HG03521 (cell line): ENCODE results near the gene PALB2.

Experiments used
- ATAC-seq: cut with Tn5 transposase; IDR thresholded peaks from one replicate; pipeline ENCODE4 v1.9.1; 2021; ENCODE audit warnings: mild to moderate bottlenecking, moderate library complexity; ENCODE audit not compliant: unreplicated experiment

PALB2 gene

DNA sequence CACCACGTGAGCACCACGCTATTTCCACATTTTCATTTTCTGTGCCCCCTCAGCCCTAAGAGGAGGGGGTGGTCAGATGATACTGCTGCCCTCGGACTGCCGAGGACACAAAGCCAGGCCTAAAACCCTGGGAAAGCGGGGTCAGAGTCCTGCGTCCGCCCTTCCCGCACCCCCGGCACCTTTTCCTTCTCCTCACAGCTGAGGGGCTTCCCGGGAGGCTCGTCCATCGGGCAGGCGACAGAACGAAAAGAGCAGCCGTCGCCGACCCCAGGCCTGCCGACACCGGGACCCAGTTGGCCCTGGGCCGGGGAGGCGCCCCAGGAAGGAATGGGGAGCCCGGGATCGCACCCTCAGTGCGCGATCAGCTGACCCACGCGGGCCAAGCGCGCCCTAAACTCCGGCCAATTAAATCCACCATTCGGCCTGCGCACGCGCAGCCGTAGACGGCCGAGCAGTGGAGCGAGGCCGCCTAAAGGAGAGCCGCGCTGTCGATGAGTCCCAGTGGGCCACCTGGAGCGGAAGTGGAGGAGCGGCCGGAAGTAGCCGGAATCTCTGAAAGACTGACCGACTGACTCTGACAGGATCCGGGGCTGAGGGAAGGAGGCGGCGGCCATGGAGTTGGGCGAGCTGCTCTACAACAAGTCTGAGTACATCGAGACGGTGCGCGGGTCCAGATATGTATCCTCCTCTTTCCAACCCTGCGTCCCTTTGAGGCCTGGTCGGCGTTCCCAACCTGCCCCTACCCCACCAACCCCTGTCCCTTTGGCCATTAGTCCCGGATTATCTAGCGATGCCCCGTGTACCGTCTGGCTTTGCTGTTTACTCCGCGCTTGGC, at the start of gene PALB2, which contains the start of gene DCTN5:
PALB2 (minus strand) TSS at position 380 of the 835 bp plus-strand sequence; CDS start at position 227, 153 bp downstream.
DCTN5 (plus strand) TSS at position 536 of the 835 bp plus-strand sequence; CDS start at position 613, 77 bp downstream.
- peak; percentile 94 for ATAC-seq

DNA sequence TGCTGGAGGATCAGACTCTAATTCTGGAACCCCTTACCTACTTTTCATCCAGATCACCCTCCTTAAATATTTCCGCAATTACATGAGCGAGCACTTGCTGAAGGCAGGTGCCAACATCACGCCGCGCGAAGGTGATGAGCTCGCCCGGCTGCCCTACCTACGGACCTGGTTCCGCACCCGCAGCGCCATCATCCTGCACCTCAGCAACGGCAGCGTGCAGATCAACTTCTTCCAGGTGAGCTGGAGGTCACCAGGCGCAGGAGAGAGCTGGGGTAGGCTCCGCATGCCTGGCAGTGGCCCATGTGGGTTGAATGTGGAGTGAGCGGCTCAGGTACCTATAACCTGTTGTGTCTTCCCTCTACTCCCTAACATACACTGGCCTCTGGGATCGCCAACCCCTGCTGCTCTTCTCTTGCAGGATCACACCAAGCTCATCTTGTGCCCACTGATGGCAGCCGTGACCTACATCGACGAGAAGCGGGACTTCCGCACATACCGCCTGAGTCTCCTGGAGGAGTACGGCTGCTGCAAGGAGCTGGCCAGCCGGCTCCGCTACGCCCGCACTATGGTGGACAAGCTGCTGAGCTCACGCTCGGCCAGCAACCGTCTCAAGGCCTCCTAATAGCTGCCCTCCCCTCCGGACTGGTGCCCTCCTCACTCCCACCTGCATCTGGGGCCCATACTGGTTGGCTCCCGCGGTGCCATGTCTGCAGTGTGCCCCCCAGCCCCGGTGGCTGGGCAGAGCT, 48.5 kb upstream of the PALB2 start:
- no peak for ATAC-seq

DNA sequence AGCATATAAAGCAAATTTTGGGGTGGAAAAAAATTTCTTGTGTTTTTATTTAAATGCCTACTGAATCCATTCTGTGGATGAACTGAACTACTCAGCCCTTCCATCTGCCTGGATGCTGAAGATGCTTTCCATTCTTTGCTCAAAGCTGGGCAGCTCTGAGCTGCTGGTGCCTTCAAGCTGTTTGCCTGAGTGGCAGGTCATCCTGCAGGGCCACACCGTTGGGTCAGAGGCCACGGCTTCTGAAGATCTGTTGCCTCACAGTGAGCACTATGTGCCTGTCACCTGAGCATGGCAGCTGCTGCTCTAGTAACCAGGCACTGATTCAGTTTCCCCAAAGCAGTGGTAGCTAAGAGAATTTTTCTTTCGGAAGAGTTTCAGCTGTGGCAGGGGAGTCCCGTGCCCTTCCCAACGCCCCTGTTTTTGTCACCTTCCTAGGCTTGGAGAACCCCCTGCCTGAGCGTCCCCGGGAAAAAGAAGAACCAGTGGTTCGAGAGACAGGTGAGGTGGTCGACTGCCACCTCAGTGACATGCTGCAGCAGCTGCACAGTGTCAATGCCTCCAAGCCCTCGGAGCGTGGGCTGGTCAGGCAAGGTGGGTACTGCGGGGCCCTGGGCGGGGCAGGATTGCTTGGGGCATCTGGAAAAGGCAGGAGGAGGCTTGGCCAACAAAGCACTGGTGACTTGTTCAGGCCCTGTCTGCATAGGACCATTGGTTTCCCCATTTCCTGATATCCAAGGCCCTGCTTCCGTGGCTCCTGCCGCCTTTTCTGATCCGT, 46.1 kb upstream of the PALB2 start:
- no peak for ATAC-seq

DNA sequence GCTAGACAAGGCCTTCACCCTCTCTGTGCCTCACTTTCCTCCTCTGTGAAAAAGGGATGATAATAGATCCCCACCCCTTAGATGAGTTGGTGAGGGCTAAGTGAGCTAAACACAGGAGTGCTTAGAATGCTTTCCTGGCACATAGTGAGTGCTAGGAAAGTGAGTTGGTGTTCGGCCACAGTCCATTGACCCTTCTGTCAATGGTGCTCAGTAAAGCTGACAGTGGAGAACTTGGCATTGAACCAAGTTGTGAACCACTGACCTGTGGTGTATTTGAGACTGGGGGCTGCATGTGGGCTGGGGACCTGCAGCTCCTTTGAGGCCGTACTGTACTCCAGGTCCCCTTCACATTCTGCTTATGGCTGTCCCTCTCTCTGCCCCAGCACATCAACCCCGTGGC, 42.4 kb upstream of the PALB2 start:
- no peak for ATAC-seq

DNA sequence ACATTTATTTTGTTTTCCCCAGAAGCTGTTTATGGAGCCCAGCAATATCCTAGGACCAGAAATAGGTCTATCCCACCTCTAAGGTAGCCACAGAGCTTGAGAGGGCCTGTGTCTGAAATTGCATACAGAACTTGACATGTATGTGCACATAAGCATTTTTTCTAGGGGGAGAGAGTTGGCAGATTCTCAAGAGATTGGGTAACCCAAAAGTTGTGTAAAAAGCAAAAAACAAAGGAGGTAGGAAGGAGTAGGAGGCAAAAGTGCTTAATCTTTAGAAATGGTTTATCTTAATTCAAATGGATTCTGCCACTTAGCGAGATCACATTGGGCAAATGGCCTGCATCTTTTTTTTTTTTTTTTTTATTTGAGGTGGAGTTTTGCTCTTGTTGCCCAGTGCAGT, 41.1 kb upstream of the PALB2 start:
- ATAC-seq: no peak

DNA sequence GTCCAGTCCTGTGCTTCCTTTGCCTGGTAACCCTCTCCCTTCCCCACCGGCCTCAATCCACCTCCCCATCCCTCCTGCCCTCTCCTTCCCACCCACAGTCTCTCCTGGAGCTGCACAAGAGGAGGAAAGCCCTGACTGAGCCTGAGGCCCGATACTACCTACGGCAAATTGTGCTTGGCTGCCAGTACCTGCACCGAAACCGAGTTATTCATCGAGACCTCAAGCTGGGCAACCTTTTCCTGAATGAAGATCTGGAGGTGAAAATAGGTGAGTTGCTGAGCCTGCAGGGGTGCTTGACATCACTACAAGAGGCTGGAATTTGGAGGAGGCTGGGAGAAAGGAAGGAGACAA, 38.9 kb upstream of the PALB2 start:
- no peak for ATAC-seq

DNA sequence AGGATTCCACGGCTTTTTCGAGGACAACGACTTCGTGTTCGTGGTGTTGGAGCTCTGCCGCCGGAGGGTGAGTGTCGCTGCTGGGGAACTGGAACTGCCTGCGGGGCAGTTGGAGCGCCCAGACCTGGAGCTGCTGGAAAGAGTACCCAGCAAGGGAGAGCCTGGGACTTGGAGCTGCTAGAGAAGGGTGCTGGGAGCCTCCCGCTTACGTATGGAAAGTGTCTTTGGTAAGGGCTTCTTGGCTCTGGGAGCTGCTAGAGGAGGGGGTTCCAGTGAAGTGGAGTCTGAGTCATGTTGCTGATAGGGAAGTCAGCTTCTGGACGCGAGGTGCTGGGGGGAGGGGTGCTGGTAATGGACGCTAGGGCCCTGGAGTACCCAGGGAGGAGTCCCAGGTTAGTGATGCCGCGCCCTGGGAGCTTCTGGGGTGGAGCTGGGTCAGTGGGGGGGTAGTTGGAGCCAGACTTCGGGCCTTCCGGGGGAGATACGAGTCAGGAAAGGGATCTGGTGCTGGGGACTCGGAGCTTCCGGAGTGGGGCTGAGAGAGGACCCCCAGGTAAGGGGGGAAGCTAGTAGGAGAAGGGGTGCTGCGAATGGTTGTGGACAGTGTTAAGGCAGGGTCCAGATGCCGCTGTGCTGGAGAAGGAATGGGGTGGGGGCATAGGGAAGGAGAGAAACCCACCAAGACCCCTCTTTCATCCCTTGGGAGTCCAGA, 38.3 kb upstream of the PALB2 start:
- ATAC-seq: no peak

DNA sequence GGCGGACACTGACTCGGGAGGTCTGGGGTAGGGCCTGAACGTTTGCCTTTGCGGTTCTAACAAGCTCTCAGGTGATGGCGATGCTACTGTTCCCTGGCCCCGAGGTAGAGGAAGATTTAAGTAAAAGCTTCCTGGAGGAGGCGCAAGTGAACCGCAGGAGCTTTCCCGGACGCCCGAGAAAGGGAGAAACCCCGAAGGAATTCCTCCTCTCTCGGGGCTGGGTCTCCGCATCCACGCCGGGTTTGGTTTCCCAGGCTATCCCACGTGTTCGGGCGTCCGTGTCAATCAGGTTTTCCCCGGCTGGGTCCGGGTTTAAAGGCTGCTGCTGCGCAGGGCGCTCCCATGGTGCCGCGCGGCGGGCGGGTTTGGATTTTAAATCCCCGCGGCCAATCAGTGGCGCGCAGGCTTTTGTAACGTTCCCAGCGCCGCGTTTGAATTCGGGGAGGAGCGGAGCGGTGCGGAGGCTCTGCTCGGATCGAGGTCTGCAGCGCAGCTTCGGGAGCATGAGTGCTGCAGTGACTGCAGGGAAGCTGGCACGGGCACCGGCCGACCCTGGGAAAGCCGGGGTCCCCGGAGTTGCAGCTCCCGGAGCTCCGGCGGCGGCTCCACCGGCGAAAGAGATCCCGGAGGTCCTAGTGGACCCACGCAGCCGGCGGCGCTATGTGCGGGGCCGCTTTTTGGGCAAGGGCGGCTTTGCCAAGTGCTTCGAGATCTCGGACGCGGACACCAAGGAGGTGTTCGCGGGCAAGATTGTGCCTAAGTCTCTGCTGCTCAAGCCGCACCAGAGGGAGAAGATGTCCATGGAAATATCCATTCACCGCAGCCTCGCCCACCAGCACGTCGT, 37.5 kb upstream of the PALB2 start, which contains the start of gene PLK1:
PLK1 (plus strand) TSS at position 460 of the 844 bp plus-strand sequence; CDS start at position 504, 44 bp downstream.
- ATAC-seq: peak; percentile 88

DNA sequence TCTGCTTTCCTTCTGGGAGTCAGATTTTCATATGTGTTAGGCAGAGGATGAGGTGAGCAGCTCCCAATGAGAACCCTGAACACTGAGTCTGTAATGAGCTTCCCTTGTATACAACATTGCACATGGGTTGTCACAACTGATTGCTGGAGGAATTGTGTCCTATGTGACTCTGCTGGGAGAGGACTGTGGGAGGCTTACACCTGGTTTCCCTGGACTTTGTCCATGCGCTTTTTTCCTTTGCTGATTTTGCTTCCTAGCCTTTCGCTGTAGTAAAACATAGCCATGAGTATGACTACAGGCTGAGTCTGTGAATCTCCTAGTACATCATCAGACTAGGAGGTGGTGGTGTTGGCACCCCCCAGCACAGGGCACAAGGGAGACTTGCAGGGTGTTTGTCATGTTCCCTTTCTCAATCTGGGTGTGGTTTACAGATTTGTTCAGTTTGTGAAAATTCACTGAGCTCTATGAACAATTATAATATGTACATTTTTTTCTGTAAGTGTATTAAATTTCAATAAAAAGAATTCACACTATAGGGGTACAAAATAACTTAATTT, 35.9 kb upstream of the PALB2 start:
- no peak for ATAC-seq

DNA sequence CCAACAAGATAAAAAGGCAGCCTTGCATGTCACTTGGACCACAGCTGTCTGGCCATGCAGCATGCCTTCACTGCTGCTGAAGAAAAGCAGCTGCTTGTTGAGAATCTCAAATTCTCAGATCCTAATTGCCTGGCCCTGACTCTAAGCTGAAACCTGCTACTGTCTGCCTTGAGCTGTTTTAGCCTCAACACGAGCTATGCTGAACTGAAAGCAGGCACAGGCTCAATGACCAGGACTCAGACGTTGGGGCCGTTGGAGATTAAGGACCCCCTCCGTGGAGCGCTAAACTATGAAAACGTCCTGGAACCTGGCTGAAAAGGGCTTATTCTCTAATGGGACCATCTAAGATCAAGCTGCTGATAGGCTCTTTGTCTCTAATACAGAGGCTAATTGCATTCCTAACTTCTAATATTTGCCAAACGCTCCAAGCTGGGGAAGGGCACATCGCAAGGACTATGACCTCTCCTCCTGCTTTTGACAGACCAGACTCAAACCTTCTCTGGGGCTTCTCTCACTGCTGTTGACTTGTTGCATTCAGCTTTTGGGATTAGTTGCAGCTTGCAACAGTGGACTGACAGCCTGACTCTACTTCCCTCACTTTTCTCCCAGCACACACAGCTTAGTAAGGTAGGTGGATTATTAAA, 33.0 kb upstream of the PALB2 start:
- ATAC-seq: no peak

DNA sequence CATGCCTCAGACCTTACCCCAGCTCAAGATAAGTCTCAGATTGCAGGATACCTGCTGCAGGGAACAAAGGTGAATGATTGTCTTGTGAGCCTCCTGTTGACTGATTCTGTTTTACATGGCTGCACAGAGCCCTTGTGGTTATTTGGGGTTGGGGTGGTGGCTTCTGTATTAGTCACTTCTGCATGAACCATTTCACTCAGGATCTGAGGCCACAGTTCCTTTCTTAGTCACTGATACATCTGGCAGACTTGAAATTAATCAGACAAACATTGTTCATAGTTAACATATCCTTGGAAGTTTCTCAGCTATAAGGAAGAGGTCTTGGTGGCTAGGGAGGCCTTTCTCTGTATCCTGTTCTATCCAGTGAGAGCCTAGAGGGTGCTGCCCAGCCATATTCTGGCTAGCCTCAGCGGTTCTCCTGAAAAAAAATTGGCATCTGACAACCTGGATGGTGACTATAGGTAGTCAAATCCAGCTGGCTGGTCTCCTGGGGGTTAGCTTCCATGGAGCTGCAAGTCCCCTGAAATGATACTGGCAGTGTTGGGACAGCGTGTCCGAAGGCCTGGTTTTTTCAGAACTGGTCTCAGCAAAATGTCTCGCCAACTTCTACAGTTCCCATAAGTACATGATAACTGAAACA, 29.1 kb upstream of the PALB2 start:
- peak; percentile 97 for ATAC-seq

DNA sequence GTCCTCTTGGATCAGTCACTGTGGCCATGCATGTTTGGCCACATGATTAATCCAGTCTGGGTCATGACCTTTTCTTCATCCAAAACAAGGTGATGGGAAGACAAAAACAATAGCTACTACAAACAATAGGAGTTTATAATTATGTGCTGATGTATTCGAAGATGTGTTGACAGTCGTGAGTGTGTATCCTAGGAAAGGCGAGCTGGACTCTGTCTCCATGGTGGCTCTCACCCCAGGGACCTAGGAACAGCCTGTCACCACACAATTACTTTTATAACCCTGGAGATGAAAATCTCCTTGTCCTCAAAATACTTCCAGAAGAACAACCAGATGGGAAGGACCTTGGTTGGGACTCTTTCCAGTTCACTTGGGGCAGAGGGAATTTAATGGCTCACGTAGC, 27.8 kb upstream of the PALB2 start:
- ATAC-seq: no peak

DNA sequence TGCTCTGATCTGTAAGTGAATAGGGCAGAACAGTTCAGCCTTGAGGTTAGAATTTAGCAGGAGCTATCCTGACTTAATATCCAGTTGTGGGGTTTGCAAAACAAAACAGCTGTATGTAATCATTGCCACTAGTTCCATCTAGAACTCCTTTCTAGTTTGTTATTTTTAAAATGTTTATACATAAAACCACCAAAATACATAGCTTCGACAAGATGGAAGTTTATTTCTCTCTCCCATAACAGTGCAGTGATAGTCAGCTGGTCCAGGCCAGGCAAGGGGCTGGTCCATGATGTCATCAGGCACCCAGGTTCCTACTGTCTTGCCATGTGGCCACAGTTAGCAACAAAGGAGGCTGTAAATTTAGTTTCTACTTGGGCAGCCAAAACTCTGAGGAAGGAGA, 27.1 kb upstream of the PALB2 start:
- no peak for ATAC-seq

DNA sequence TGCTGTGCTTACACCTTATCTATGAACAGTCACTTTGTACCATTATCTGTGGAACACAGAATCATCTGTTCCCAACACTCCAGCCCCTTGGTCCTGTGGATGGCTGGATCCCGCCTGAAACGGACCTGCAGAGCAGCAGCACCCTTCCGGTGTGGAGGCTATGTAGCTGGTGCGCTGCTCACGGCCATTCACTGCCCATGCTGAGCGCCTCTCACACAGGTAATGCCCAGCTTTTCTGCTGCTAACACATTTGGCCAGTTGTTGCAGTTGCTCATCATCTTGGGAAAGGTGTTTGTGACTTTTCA, 26.2 kb upstream of the PALB2 start:
- ATAC-seq: no peak

DNA sequence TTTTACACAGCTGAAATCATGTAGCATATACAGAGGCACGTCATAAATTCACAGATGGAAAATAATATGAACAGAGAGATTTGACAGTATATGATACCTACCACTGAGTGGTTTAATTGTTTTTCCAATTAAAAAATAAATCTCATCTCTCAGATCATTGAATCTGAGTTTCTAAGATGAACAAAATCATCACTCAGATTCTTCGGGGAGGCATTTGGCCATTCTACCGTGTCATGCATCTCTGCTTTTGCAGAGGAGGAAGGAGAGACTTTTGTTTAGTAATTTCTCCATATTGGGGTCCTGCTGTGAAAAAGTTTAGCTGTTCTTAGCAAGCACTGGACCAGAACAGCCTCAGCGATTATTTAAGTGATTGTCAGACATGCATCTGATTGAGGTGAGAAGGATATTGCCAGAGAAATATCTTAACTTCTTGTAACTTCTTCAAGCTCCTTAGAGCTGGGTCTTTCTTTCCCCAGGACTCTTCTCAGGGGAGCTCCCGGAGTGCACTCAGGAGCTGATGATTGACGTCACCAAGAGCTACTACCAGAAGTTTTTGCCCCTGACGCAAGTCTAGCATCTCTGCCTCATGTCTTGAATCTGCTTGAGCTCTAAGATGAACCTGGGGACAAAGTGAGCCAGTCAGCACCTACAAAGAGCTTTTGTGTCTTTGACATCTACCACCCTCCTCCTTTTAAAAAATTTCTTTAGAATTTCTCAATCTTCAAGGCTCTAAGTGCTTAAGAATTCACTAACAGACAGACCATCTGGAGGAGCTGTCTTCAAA, 25.7 kb upstream of the PALB2 start:
- no peak for ATAC-seq

DNA sequence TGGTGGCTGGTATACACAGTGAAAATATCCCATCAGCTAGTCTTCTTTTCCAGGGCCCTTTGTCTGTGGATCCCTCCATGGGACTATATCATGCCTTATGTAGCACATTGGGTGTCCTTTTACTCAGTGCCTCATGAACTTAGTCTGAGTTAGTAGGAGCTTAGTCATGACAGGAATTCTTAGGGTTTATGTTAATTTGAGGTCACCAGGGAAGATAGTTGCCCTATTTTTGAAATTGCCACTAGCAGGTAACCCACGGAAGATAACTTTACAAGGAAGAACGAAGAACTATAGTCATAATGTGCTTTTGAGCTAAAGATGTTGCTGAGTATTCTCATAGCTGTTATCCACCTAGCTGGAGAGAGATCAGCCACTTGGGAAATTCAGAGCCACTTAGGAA, 22.8 kb upstream of the PALB2 start:
- no peak for ATAC-seq

DNA sequence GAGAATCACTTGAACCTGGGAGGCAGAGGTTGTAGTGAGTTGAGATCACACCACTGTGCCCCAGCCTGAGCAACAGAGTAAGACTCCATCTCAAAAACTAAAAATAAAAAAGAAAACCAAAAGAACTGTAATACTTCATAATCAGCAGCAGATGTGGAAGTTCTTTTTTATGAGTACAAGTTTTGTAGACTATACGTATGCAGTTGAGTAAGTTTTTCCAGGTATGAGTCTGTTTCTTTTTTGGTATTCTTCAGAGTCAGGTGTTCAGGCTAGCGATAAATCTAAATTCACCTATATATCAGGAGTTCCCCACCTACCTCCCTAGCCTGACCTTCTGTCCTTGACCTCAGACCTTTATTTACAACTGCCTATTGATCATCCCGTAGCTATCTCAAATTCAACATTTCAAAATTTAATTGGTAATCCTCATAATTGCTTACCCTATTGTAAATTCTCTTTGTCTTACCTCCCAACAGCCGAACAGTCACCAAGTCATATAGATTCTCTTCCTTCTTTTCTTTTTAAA, 10.9 kb upstream of the PALB2 start:
- no peak for ATAC-seq
